SK-N-SH treated with all-trans-retinoic acid at 6 μM for 48 hours (cell line): ENCODE data around the gene LAMB4.

Experiments used
- ATAC-seq: fragments of 200-7000 bp; cut with Tn5 transposase; 3 replicates; pipeline ENCODE4 v1.9.1; 2020; ENCODE audit warnings: mild to moderate bottlenecking, moderate library complexity
- ARNTL ChIP-seq: fragments of 450-650 bp; formaldehyde crosslinking; IDR thresholded peaks from 2 replicates; pipeline ENCODE4 v1.5.0; 2020; ENCODE audit warnings: low read depth, mild to moderate bottlenecking, moderate library complexity, borderline replicate concordance
- BACH2 ChIP-seq: fragments of 250-450 bp; sonication (Bioruptor Pico); IDR thresholded peaks from 2 replicates; pipeline ENCODE4 v1.9.0; 2021; ENCODE audit warnings: mild to moderate bottlenecking, borderline replicate concordance
- CSDC2 ChIP-seq: fragments of 250-450 bp; sonication (Bioruptor Pico); IDR thresholded peaks from 2 replicates; pipeline ENCODE4 v1.5.0; 2020; ENCODE audit warnings: mild to moderate bottlenecking, moderate library complexity
- ESRRG ChIP-seq: fragments of 250-450 bp; sonication (Bioruptor Pico); IDR thresholded peaks from 2 replicates; pipeline ENCODE4 v1.6.1; 2021; ENCODE audit warnings: mild to moderate bottlenecking
- GLIS3 ChIP-seq: fragments of 250-450 bp; sonication (Bioruptor Pico); IDR thresholded peaks from 2 replicates; pipeline ENCODE4 v1.5.0; 2020; ENCODE audit warnings: mild to moderate bottlenecking, moderate library complexity
- ISL1 ChIP-seq: fragments of 250-450 bp; sonication (Bioruptor Pico); IDR thresholded peaks from 2 replicates; pipeline ENCODE4 v2.1.2; 2022; ENCODE audit warnings: mild to moderate bottlenecking, moderate library complexity
- OSR1 ChIP-seq: fragments of 250-450 bp; sonication (Bioruptor Pico); IDR thresholded peaks from 2 replicates; pipeline ENCODE4 v1.8.0; 2022; ENCODE audit warnings: moderate library complexity, mild to moderate bottlenecking, inconsistent platforms
- POU6F1 ChIP-seq: fragments of 250-450 bp; sonication (Bioruptor Pico); IDR thresholded peaks from 2 replicates; pipeline ENCODE4 v1.8.0; 2021; ENCODE audit warnings: low read depth, mild to moderate bottlenecking, moderate library complexity, borderline replicate concordance
- PPARA ChIP-seq: fragments of 250-450 bp; sonication (Bioruptor Pico); IDR thresholded peaks from 2 replicates; pipeline ENCODE4 v1.5.0; 2020; ENCODE audit warnings: mild to moderate bottlenecking, borderline replicate concordance
- RARB ChIP-seq: fragments of 250-450 bp; sonication (Bioruptor Pico); IDR thresholded peaks from 2 replicates; pipeline ENCODE4 v1.8.0; 2021; ENCODE audit warnings: mild to moderate bottlenecking, moderate library complexity
- SNAI2 ChIP-seq: fragments of 250-450 bp; sonication (Bioruptor Pico); IDR thresholded peaks from 2 replicates; pipeline ENCODE4 v1.5.0; 2020; ENCODE audit warnings: mild to moderate bottlenecking, moderate library complexity
- TCF4 ChIP-seq: fragments of 250-450 bp; sonication (Bioruptor Pico); IDR thresholded peaks from 2 replicates; pipeline ENCODE4 v1.8.0; 2021; ENCODE audit warnings: mild to moderate bottlenecking, moderate library complexity, borderline replicate concordance
- TOX ChIP-seq: fragments of 250-450 bp; sonication (Bioruptor Pico); IDR thresholded peaks from 2 replicates; pipeline ENCODE4 v1.8.0; 2021; ENCODE audit warnings: mild to moderate bottlenecking, moderate library complexity, borderline replicate concordance
- TSHZ2 ChIP-seq: fragments of 250-450 bp; sonication (Bioruptor Pico); IDR thresholded peaks from 2 replicates; pipeline ENCODE4 v1.5.0; 2020; ENCODE audit warnings: mild to moderate bottlenecking, moderate library complexity
- ZC3H10 ChIP-seq: fragments of 250-450 bp; sonication (Bioruptor Pico); IDR thresholded peaks from 2 replicates; pipeline ENCODE4 v1.5.1; 2021; ENCODE audit warnings: mild to moderate bottlenecking, moderate library complexity
- ZFP3 ChIP-seq: fragments of 250-450 bp; sonication (Bioruptor Pico); IDR thresholded peaks from 2 replicates; pipeline ENCODE4 v1.5.0; 2020; ENCODE audit warnings: mild to moderate bottlenecking, moderate library complexity
- ZNF70 ChIP-seq: fragments of 450-650 bp; formaldehyde crosslinking; IDR thresholded peaks from 2 replicates; pipeline ENCODE4 v1.5.0; 2020; ENCODE audit warnings: mild to moderate bottlenecking, moderate library complexity
- ZNF8 ChIP-seq: fragments of 450-650 bp; formaldehyde crosslinking; IDR thresholded peaks from 2 replicates; pipeline ENCODE4 v1.5.0; 2020; ENCODE audit warnings: mild to moderate bottlenecking, moderate library complexity
- TF ChIP-seq, protein P1 (sequence below): fragments of 250-450 bp; sonication (Bioruptor Pico); IDR thresholded peaks from 2 replicates; pipeline ENCODE4 v1.8.0; 2020; ENCODE audit warnings: mild to moderate bottlenecking, moderate library complexity, borderline replicate concordance
- TF ChIP-seq, protein P2 (sequence below): fragments of 250-450 bp; sonication (Bioruptor Pico); IDR thresholded peaks from 2 replicates; pipeline ENCODE4 v1.5.1; 2021; ENCODE audit warnings: mild to moderate bottlenecking, moderate library complexity
- TF ChIP-seq, protein P3 (sequence below): fragments of 250-450 bp; sonication (Bioruptor Pico); IDR thresholded peaks from 2 replicates; pipeline ENCODE4 v1.5.1; 2020; ENCODE audit warnings: low read depth, mild to moderate bottlenecking, moderate library complexity

The LAMB4 gene

DNA sequence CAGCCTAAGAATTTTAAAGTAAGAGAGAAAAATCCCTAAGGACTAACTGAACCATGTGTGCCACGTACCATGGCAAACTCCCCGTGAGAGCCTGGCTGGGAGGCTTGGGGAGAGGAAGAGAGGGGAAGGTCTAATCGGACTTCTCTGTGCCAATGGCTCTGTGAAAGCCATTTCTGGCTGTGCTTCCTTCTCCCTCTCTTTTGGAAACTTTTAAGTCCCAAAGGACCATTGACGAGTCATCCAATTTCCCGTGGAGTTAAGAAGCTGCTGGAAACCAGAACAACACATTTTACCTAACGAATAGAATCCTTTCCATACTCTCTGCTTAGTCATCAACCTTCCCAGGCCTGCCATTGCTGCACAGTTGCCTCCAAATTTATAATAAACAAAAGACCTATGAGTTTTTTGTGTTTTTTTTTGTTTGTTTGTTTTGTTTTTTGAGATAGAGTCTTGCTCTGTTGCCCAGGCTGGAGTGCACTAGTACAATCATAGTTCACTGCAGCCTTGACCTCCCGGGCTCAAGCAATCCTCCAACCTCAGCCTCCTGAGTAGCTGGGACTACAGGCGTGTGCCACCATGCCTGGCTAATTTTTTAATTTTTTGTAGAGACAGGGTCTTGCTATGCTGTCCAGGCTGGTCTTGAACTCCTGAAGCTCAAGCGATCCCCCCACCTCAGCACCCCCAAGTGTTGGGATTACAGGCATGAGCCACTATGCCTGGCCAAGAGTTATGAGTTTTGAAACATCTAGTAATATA is 140.4 kb downstream of the LAMB4 start:
- TF ChIP-seq TCF4 (CRISPR knock-in tag), result no peak
- TF ChIP-seq ISL1 (CRISPR knock-in tag), result 0 out of 2 replicates have a peak, but pooled peaks have one; percentile 6
- TF ChIP-seq, all 23 proteins: peak for 1

DNA sequence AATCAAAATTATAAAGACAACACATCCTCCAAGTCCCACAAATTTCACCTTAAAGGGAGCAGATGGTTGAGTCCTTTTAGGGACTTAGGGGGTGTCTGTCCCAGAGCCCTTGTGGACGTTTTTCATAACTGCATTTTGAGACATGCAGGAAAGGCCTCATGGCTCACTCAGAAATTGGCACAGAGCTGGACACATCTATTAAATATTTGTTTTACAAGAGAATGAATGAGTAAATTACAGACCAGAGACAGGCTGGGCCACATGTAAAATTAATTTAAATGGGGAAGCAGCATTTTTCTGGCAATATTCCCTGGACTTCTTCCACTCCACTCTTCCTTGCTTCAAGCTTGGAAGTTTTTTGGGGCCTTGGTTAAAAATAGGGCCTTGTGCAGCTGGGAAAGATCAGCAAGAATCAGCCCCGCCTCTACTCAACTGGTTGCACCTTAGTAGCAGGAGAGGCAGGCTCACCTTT is 147.2 kb downstream of the LAMB4 start:
- TF ChIP-seq ESRRG, result no peak
- peak; percentile 33; the same call in 1 of the 2 replicates for TF ChIP-seq TSHZ2 (CRISPR knock-in tag)
- TF ChIP-seq, protein P1, sequence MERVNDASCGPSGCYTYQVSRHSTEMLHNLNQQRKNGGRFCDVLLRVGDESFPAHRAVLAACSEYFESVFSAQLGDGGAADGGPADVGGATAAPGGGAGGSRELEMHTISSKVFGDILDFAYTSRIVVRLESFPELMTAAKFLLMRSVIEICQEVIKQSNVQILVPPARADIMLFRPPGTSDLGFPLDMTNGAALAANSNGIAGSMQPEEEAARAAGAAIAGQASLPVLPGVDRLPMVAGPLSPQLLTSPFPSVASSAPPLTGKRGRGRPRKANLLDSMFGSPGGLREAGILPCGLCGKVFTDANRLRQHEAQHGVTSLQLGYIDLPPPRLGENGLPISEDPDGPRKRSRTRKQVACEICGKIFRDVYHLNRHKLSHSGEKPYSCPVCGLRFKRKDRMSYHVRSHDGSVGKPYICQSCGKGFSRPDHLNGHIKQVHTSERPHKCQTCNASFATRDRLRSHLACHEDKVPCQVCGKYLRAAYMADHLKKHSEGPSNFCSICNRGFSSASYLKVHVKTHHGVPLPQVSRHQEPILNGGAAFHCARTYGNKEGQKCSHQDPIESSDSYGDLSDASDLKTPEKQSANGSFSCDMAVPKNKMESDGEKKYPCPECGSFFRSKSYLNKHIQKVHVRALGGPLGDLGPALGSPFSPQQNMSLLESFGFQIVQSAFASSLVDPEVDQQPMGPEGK, result peak; percentile 23; the same call in 1 of the 2 replicates
- no peak for TF ChIP-seq RARB (CRISPR knock-in tag)
- TF ChIP-seq, protein P2, sequence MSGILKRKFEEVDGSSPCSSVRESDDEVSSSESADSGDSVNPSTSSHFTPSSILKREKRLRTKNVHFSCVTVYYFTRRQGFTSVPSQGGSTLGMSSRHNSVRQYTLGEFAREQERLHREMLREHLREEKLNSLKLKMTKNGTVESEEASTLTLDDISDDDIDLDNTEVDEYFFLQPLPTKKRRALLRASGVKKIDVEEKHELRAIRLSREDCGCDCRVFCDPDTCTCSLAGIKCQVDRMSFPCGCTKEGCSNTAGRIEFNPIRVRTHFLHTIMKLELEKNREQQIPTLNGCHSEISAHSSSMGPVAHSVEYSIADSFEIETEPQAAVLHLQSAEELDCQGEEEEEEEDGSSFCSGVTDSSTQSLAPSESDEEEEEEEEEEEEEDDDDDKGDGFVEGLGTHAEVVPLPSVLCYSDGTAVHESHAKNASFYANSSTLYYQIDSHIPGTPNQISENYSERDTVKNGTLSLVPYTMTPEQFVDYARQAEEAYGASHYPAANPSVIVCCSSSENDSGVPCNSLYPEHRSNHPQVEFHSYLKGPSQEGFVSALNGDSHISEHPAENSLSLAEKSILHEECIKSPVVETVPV, result no peak
- TF ChIP-seq ARNTL (CRISPR knock-in tag), result no peak
- no peak; the same call in 1 of the 2 replicates for TF ChIP-seq POU6F1
- TF ChIP-seq ZFP3 (CRISPR knock-in tag), result no peak
- TF ChIP-seq, protein P3, sequence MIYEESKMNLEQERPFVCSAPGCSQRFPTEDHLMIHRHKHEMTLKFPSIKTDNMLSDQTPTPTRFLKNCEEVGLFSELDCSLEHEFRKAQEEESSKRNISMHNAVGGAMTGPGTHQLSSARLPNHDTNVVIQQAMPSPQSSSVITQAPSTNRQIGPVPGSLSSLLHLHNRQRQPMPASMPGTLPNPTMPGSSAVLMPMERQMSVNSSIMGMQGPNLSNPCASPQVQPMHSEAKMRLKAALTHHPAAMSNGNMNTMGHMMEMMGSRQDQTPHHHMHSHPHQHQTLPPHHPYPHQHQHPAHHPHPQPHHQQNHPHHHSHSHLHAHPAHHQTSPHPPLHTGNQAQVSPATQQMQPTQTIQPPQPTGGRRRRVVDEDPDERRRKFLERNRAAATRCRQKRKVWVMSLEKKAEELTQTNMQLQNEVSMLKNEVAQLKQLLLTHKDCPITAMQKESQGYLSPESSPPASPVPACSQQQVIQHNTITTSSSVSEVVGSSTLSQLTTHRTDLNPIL, result no peak
- TF ChIP-seq TOX (CRISPR knock-in tag), result no peak
- no peak for TF ChIP-seq GLIS3 (CRISPR knock-in tag)
- no peak for TF ChIP-seq ZNF70
- TF ChIP-seq OSR1, result no peak
- no peak for TF ChIP-seq PPARA
- no peak for TF ChIP-seq BACH2 (CRISPR knock-in tag)
- TF ChIP-seq ISL1 (CRISPR knock-in tag), result peak; percentile 90
- no peak for TF ChIP-seq SNAI2 (CRISPR knock-in tag)
- no peak for TF ChIP-seq ZC3H10 (CRISPR knock-in tag)
- TF ChIP-seq CSDC2, result no peak
- TF ChIP-seq ZNF8, result no peak
- TF ChIP-seq, all 23 proteins: peak for 3
- ATAC-seq, result peak; percentile 85

More for the DNA sequence above, 140.4 kb downstream of the LAMB4 start:
- peak; percentile 57 for ATAC-seq
